ENCODE results near the gene LANCL1.
"Not testable (repeated sequence)": the region's sequence is repeated elsewhere in the genome, so short reads cannot be mapped to it uniquely, and the experiment has no call there.

The LANCL1 gene

GRCh38 chr2:210459407-210459806 lies 17.2 kb downstream of the LANCL1 start:
- DNase-seq (ENCODE audit: low read depth): no peak

GRCh38 chr2:210458395-210458794 lies 18.2 kb downstream of the LANCL1 start:
- no peak for DNase-seq (ENCODE audit: low read depth)

- DNase-seq (ENCODE audit: low read depth): no peak
These were observed 20.0 kb downstream of the LANCL1 start for GRCh38 chr2:210456571-210456970.

- DNase-seq (ENCODE audit: low read depth): no peak
These were observed 22.2 kb downstream of the LANCL1 start for GRCh38 chr2:210454336-210454735.

GRCh38 chr2:210452194-210452593 lies 24.4 kb downstream of the LANCL1 start:
- DNase-seq (ENCODE audit: low read depth): no peak

- DNase-seq (ENCODE audit: low read depth): not testable (repeated sequence)
These were observed 25.6 kb downstream of the LANCL1 start for GRCh38 chr2:210450942-210451341.

GRCh38 chr2:210445732-210446131 lies 30.8 kb downstream of the LANCL1 start:
- no peak for DNase-seq (ENCODE audit: low read depth)

GRCh38 chr2:210445116-210445707 lies 31.3 kb downstream of the LANCL1 start:
- DNase-seq (ENCODE audit: low read depth): no peak

GRCh38 chr2:210443527-210443926 lies 33.0 kb downstream of the LANCL1 start:
- no peak for DNase-seq (ENCODE audit: low read depth)

GRCh38 chr2:210442878-210443277 lies 33.7 kb downstream of the LANCL1 start:
- DNase-seq (ENCODE audit: low read depth): no peak

- DNase-seq (ENCODE audit: low read depth): no peak
These were observed 34.1 kb downstream of the LANCL1 start for GRCh38 chr2:210442457-210442856.

GRCh38 chr2:210440206-210440605 lies 36.4 kb downstream of the LANCL1 start:
- DNase-seq (ENCODE audit: low read depth): no peak

GRCh38 chr2:210435439-210435838 lies 41.1 kb downstream of the LANCL1 start:
- no peak for DNase-seq (ENCODE audit: low read depth)

- DNase-seq (ENCODE audit: low read depth): no peak
These were observed 43.9 kb downstream of the LANCL1 start for GRCh38 chr2:210432633-210433032.

- no peak for DNase-seq (ENCODE audit: low read depth)
These were observed 47.0 kb downstream of the LANCL1 start for GRCh38 chr2:210429403-210430137.

- DNase-seq (ENCODE audit: low read depth): no peak
These were observed 48.0 kb downstream of the LANCL1 start for GRCh38 chr2:210428393-210429179.

- DNase-seq (ENCODE audit: low read depth): not testable (repeated sequence)
These were observed 49.2 kb downstream of the LANCL1 start for GRCh38 chr2:210427309-210427708.

GRCh38 chr2:210422366-210422765 lies 54.2 kb downstream of the LANCL1 start:
- DNase-seq (ENCODE audit: low read depth): no peak

- peak; percentile 69 for DNase-seq (ENCODE audit: low read depth)
These were observed 54.6 kb downstream of the LANCL1 start for GRCh38 chr2:210421916-210422315.

- no peak for DNase-seq (ENCODE audit: low read depth)
These were observed 63.9 kb downstream of the LANCL1 start for GRCh38 chr2:210412660-210413059.

- DNase-seq (ENCODE audit: low read depth): no peak
These were observed 66.0 kb downstream of the LANCL1 start for GRCh38 chr2:210410542-210410941.

- DNase-seq (ENCODE audit: low read depth): no peak
These were observed 77.0 kb downstream of the LANCL1 start for GRCh38 chr2:210399440-210400041.

- no peak for DNase-seq (ENCODE audit: low read depth)
These were observed 84.1 kb downstream of the LANCL1 start for GRCh38 chr2:210392469-210392881.

Measured in HS-5 (cell line).